Measurements from ENCODE around the gene ULK4. TPM values are rescaled to one million over a fixed set of nuclear protein-coding genes. Genes with fewer than 3 reads are reported as not detected.

ULK4 gene
- 3.9 to 12.9 TPM (median 4.3 TPM) in 5 replicates for total RNA-seq (2022; extraction: Qiagen RNA extraction; ENCODE audit: low read depth)

DNA sequence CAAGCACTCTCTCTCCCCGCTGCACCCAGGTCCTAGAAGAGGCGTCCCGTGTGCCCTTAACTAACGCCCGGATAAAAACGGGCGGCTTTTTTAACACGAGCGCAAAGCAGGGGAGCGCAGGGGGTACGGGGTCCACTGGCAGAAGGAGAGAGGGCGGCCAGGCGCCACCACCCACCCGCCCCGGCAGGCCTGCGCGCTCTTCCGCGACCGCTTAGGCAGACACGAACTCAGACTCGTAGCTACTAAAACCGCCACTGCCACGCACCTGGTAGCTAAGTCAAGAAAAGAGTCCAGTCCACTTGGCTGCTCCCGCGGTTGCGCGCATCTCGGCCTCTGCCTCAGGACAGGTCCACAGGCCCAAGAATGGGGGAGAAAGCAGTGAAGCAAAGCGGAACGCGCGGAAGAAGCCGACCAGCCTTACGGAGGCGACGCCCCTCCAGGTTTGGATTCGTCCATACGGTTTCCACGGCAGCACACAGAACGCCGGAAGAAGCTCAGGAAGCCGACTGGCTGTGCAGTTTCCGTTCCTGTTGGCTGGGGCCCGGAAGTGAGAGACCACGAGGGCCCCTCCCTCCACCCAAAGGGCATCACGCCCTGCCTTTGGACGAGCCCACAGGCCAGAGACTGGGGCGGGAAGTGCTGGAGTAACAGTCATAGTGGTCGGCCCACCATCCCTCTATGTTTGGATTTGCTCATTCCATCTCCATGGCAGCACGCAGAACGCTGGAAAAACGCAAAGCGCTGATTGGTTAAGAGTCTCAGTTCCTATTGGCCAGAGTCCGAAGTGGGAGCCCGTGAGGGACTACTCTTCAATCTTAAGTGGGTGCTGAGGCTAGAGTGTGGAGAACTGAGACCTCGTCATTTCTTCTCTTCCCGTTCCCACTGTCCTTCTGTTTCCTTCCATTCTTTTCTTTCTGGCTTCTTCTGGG, at the start of gene ULK4:
Gene ULK4, minus strand, starts transcription at position 353 of the 929 bp plus-strand sequence. CDS start 7,344 bp downstream, outside the sequence.

DNA sequence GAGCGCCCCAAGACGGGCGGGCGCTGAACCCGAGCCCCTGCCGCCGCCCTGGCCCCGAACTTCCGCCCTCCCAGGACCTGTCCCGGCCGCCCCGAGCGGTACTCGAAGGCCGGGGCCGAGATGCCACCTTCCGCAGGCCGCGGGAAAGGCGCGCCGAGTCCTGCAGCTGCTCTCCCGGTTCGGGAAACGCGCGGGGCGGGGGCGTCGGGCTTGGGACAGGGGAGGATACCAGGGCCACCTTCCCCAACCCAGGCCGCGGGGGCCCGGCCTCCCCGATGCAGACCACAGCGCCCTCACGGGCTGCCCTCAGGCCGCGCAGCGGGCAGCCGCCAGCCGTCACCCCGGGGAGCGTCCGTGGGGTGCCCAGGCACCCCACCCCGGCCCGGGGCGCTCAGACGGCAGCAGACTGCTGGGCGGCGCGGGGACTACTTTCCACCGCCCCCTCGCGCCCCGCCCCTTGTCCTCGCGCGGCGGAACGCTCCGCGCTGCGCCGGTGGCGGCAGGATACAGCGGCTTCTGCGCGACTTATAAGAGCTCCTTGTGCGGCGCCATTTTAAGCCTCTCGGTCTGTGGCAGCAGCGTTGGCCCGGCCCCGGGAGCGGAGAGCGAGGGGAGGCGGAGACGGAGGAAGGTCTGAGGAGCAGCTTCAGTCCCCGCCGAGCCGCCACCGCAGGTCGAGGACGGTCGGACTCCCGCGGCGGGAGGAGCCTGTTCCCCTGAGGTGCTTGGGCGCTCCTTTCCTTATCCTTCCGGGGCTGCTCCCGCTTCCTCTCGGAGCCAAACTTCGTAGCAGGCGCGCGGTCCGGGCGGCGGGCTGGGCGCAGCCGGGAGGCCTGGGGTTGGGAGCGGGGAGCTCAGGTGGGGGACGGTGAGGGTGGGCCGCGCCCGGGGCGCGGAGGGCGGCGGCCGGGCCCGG, 762.7 kb downstream of the ULK4 start, which contains the start of gene CTNNB1:
Gene CTNNB1, plus strand, starts transcription at position 556 of the 916 bp plus-strand sequence. CDS start 24,564 bp downstream, outside the sequence.

Other genes with a start within 250 kb of the ULK4 start
- 13.3 to 18.4 TPM (median 15.1 TPM) in 5 replicates for gene TRAK1, start 129.3 kb upstream of the ULK4 start, total RNA-seq (2022; extraction: Qiagen RNA extraction; ENCODE audit: low read depth)

Data from A549 treated with ZK216348 at 1 μM for 4 hours (cell line).